HCT116 (cell line): ENCODE data around the gene TMEM35B. TPM values are rescaled to one million over a fixed set of nuclear protein-coding genes. Genes with fewer than 3 reads are reported as not detected.

Experiments used
- ATAC-seq: fragments of 200-7000 bp; cut with Tn5 transposase; 2 replicates; pipeline ENCODE4 v1.9.1; 2020; ENCODE audit warnings: mild to moderate bottlenecking, moderate library complexity
- BruUV-seq: library from RNA; stranded (reverse); fragments of 400-500 nt; replicated peaks from 2 replicates; lab custom pipeline; 2021; lab: Mats Ljungman, UMichigan
- CTCF ChIA-PET: fragments of 300-600 bp; sonication (Branson Sonifier 250); formaldehyde crosslinking; loops from one replicate; lab custom pipeline; 2021; ENCODE audit warnings: antibody characterized with exemption; lab: Charles Lee
- POLR2A ChIA-PET: fragments of 300-600, 350-600 bp; sonication (Branson Sonifier 250); formaldehyde crosslinking; loops from one replicate; lab custom pipeline; 2021; ENCODE audit warnings: antibody characterized with exemption; lab: Charles Lee
- RAD21 ChIA-PET, 2 experiments: fragments of 300-600 bp; sonication (Branson Sonifier 250); formaldehyde crosslinking; loops; one replicate each; lab custom pipeline; 2023; ENCODE audit warnings: low total read pairs in 2 of 2; ENCODE audit not compliant: uncharacterized antibody in 2 of 2, unreplicated experiment in 2 of 2, low non-redundant PET in 1 of 2; lab: Charles Lee
- DNase-seq: peaks from one replicate; pipeline ENCODE4 v3.0.0-alpha.2; 2010; ENCODE audit warnings: low read depth, low spot score
- H2AFZ ChIP-seq: fragments of 200-600 bp; shearing (Covaris generic), sonication (generic); 2 replicates; pipeline ENCODE4 v1.6.1; 2017; ENCODE audit warnings: low read depth, mixed run types, mixed read lengths, antibody characterized with exemption, low read length; ENCODE audit not compliant: poor library complexity, severe bottlenecking
- H3K27ac ChIP-seq: 2 replicates; pipeline ENCODE4 v1.5.1; 2012; ENCODE audit warnings: low read depth, low read length
- H3K27me3 ChIP-seq: fragments of 200-600 bp; sonication (generic); 2 replicates; pipeline ENCODE4 v1.6.1; 2016; ENCODE audit warnings: mixed run types, low read length, mixed read lengths; ENCODE audit not compliant: insufficient read depth
- H3K36me3 ChIP-seq, 2 experiments: fragments of 200-500 bp in 1 of 2; fragments of 200-600 bp in 1 of 2; sonication (Bioruptor generic) in 1 of 2; sonication (generic) in 1 of 2; 2 replicates each; pipeline versions ENCODE4 v1.5.1 to v1.6.1; 2014 to 2016; ENCODE audit warnings: low read length in 2 of 2, inconsistent platforms in 1 of 2, mixed read lengths in 1 of 2, mixed run types in 1 of 2; ENCODE audit not compliant: insufficient read depth in 2 of 2, control insufficient read depth in 1 of 2
- H3K4me1 ChIP-seq, 2 experiments: fragments of 200-600 bp in 1 of 2; sonication (generic) in 1 of 2; 2 replicates each; pipeline versions ENCODE4 v1.5.1 to v1.6.1; 2012 to 2017; ENCODE audit warnings: low read length in 2 of 2, inconsistent platforms in 1 of 2, mild to moderate bottlenecking in 1 of 2, mixed read lengths in 1 of 2, mixed run types in 1 of 2, moderate library complexity in 1 of 2; ENCODE audit not compliant: insufficient read depth in 2 of 2, control insufficient read depth in 1 of 2
- H3K4me2 ChIP-seq: fragments of 200-600 bp; sonication (generic); 2 replicates; pipeline ENCODE4 v1.6.1; 2017; ENCODE audit warnings: mixed run types, low read length, mixed read lengths
- H3K4me3 ChIP-seq, 2 experiments: fragments of 200-600 bp in 1 of 2; sonication (generic) in 1 of 2; replicated peaks in 1 of 2; 2 replicates each; pipeline ENCODE4 v1.5.1; 2011 to 2016; ENCODE audit warnings: low read length in 2 of 2, control low read depth in 1 of 2, low read depth in 1 of 2, mild to moderate bottlenecking in 1 of 2, mixed read lengths in 1 of 2, mixed run types in 1 of 2
- H3K79me2 ChIP-seq: fragments of 200-600 bp; sonication (generic); 2 replicates; pipeline ENCODE4 v1.6.1; 2017; ENCODE audit warnings: mild to moderate bottlenecking, mixed run types, low read length, moderate library complexity, mixed read lengths; ENCODE audit not compliant: insufficient read depth
- H3K9ac ChIP-seq: fragments of 200-600 bp; sonication (generic); 2 replicates; pipeline ENCODE4 v1.6.1; 2016; ENCODE audit warnings: low read length, mixed read lengths
- H3K9me2 ChIP-seq: fragments of 200-600 bp; sonication (generic), shearing (Covaris generic); 2 replicates; pipeline ENCODE4 v1.6.1; 2017; ENCODE audit warnings: mixed run types, mild to moderate bottlenecking, moderate library complexity; ENCODE audit not compliant: insufficient read depth
- H3K9me3 ChIP-seq, 2 experiments: fragments of 200-500 bp in 1 of 2; fragments of 200-600 bp in 1 of 2; sonication (Bioruptor generic) in 1 of 2; sonication (generic) in 1 of 2; 2 replicates each; pipeline ENCODE4 v1.6.1; 2014 to 2017; ENCODE audit warnings: low read length in 2 of 2, mixed read lengths in 2 of 2, inconsistent platforms in 1 of 2, low read depth in 1 of 2, mild to moderate bottlenecking in 1 of 2, mixed run types in 1 of 2, moderate library complexity in 1 of 2; ENCODE audit not compliant: control insufficient read depth in 1 of 2, insufficient read depth in 1 of 2
- H4K20me1 ChIP-seq: fragments of 200-600 bp; sonication (generic), shearing (Covaris generic); 2 replicates; pipeline ENCODE4 v1.6.1; 2017; ENCODE audit warnings: mixed run types, mild to moderate bottlenecking, moderate library complexity; ENCODE audit not compliant: insufficient read depth
- CBX3 ChIP-seq: IDR thresholded peaks from 2 replicates; pipeline ENCODE4 v1.6.1; 2012; ENCODE audit warnings: low read depth
- ELF1 ChIP-seq: IDR thresholded peaks from 2 replicates; pipeline ENCODE4 v1.6.1; 2012; ENCODE audit warnings: low read depth, borderline replicate concordance
- EZH2 ChIP-seq: fragments of 200-600 bp; sonication (generic); IDR thresholded peaks from 2 replicates; pipeline ENCODE4 v1.6.1; 2017; ENCODE audit warnings: antibody characterized with exemption, mixed run types
- EZH2phosphoT487 ChIP-seq: fragments of 200-600 bp; IDR thresholded peaks from 2 replicates; pipeline ENCODE4 v1.6.1; 2018; ENCODE audit warnings: antibody characterized with exemption, borderline replicate concordance
- FOSL1 ChIP-seq: IDR thresholded peaks from 2 replicates; pipeline ENCODE4 v1.6.1; 2012; ENCODE audit warnings: low read depth
- MAX ChIP-seq: IDR thresholded peaks from 2 replicates; pipeline ENCODE4 v1.6.1; 2012
- POLR2A ChIP-seq: IDR thresholded peaks from 2 replicates; pipeline ENCODE4 v1.7.0; 2011; ENCODE audit warnings: borderline replicate concordance; ENCODE audit not compliant: insufficient read depth, insufficient read length; ENCODE audit errors: extremely low read depth
- TCF7L2 ChIP-seq: IDR thresholded peaks from 2 replicates; pipeline ENCODE4 v1.7.0; 2011; ENCODE audit warnings: borderline replicate concordance, inconsistent platforms; ENCODE audit not compliant: insufficient read depth, insufficient read length; ENCODE audit errors: extremely low read depth
- YY1 ChIP-seq: IDR thresholded peaks from 2 replicates; pipeline ENCODE4 v1.6.1; 2011; ENCODE audit warnings: low read length, low read depth, moderate library complexity, mild to moderate bottlenecking; ENCODE audit not compliant: insufficient replicate concordance; ENCODE audit errors: extremely low read depth
- ZBTB33 ChIP-seq: IDR thresholded peaks from 2 replicates; pipeline ENCODE4 v1.6.1; 2011; ENCODE audit warnings: mild to moderate bottlenecking, low read length, moderate library complexity; ENCODE audit not compliant: insufficient replicate concordance; ENCODE audit errors: extremely low read depth
- intact Hi-C: fragments of 100-400 bp; cut with micrococcal nuclease; formaldehyde crosslinking; loops from 2 replicates; pipeline ENCODE4 v1.10.0; 2022
- total RNA-seq: library from RNA; stranded (reverse); gene quantifications from one replicate; pipeline ENCODE4 v1.2.1, GENCODE V29; 2021; ENCODE audit not compliant: unreplicated experiment

Gene TMEM35B
- total RNA-seq, 1 experiment from 2014 or later = 14.6 TPM

DNA sequence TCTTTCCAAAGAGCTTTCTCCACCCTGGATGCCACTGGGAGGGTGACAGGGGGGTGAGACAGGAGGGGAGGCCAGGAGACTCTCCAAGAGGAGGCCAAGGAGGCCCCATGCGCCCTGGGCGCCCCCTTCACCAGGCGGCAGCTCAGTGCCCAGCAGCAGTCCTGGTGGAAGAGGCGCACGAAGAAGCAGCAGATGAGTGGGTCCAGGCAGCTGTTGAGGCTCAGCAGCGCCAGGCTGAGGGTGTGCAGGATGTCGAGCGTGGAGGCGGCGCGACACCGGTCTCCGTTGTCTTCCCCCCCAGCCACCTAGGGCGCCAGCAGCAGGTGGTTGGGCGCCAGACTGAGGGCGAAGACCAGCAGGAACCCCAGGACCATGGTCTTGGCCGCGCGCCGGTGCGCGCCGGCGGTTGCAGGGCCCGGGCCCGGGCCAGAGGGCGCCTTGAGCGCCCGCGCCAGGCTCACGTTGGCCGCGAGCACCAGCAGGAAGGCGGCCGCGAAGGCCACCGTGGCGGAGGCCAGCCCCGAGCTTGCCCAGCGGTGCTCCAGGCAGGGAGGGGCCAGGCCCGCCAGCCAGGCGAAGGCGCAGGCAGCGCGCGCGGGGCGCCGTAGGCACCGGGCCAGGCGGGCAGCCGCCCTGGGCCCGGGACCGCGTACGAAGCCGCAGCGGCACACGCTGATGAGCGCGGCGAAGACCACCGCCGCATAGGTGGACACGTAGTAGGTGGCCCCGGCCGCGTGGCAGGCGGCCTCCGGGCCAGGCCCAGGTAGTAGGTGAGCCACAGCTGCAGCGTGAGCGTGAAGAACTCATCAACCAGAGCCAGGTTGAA is 8.6 kb downstream of the TMEM35B start (continued):
- TF ChIP-seq ZBTB33 (no peak), POLR2A (no peak), EZH2phosphoT487 (no peak), CBX3 (no peak), FOSL1 (no peak), TCF7L2 (no peak), ELF1 (no peak), MAX (no peak), EZH2 (no peak), YY1 (no peak)

- Histone ChIP-seq H3K4me3 (no peak overlapping the region), H3K4me2 (no peak overlapping the region), H3K9ac (no peak overlapping the region), H3K36me3 (no peaks in the 10 kb centered on the region), H3K9me3 (no peaks in the 10 kb centered on the region), H3K4me1 (peaks cover 0 to 1% of the 10 kb centered on the region in 2 experiments; a peak in 1 of 4 replicates), H3K79me2 (no peaks in the 10 kb centered on the region), H4K20me1 (no peaks in the 10 kb centered on the region), H3K9me2 (no peaks in the 10 kb centered on the region), H2AFZ (no peak overlapping the region), H3K27ac (no peak overlapping the region), H3K27me3 (no peaks in the 10 kb centered on the region)
- no peak for TF ChIP-seq EZH2
- DNase-seq = no peak
- BruUV-seq = no TSS peak
- ChIA-PET POLR2A (no interaction called here), RAD21 (no interaction called here), CTCF (no interaction called here)
- intact Hi-C loops = no loop called here
- ATAC-seq = no peak
Observed at GRCh38 chr1:34975771-34976170, 9.4 kb downstream of the TMEM35B start.
